GM21526 (cell line): ENCODE data around the gene S100A4.
"Not testable (repeated sequence)": the region's sequence is repeated elsewhere in the genome, so short reads cannot be mapped to it uniquely, and the experiment has no call there.

Experiments
- ATAC-seq: cut with Tn5 transposase; IDR thresholded peaks from one replicate; pipeline ENCODE4 v1.9.1; 2021; ENCODE audit warnings: moderate library complexity; ENCODE audit not compliant: unreplicated experiment, low FRiP score

The S100A4 gene

GRCh38 chr1:153568367-153569099, 22.9 kb upstream of the S100A4 start:
- no peak for ATAC-seq

GRCh38 chr1:153567621-153568366, 22.2 kb upstream of the S100A4 start:
- no peak for ATAC-seq

GRCh38 chr1:153566414-153567371, 21.1 kb upstream of the S100A4 start:
- ATAC-seq = no peak

GRCh38 chr1:153565529-153566374, 20.1 kb upstream of the S100A4 start, which contains the start of gene S100A2:
Gene S100A2 (minus strand): TSS chr1:153565844. CDS start chr1:153563877, 1,967 bp downstream.
- no peak for ATAC-seq

GRCh38 chr1:153563991-153564390, 18.4 kb upstream of the S100A4 start:
- ATAC-seq = no peak

- ATAC-seq = no peak
Observed at GRCh38 chr1:153563483-153563901, 17.9 kb upstream of the S100A4 start.

GRCh38 chr1:153562021-153562420, 16.4 kb upstream of the S100A4 start:
- not testable (repeated sequence) for ATAC-seq

- no peak for ATAC-seq
Observed at GRCh38 chr1:153561466-153561985, 15.9 kb upstream of the S100A4 start.

GRCh38 chr1:153560771-153561465, 15.3 kb upstream of the S100A4 start:
- ATAC-seq = no peak

GRCh38 chr1:153560241-153560640, 14.6 kb upstream of the S100A4 start:
- ATAC-seq = no peak

- no peak for ATAC-seq
Observed at GRCh38 chr1:153557877-153558276, 12.3 kb upstream of the S100A4 start.

GRCh38 chr1:153556348-153556747, 10.7 kb upstream of the S100A4 start:
- no peak for ATAC-seq

GRCh38 chr1:153553830-153554541, 8.4 kb upstream of the S100A4 start:
- ATAC-seq = no peak

GRCh38 chr1:153553096-153553495, 7.5 kb upstream of the S100A4 start:
- ATAC-seq = no peak

- ATAC-seq = no peak
Observed at GRCh38 chr1:153552335-153552734, 6.7 kb upstream of the S100A4 start.

- no peak for ATAC-seq
Observed at GRCh38 chr1:153550827-153551500, 5.4 kb upstream of the S100A4 start.

GRCh38 chr1:153550398-153550758, 4.8 kb upstream of the S100A4 start:
- no peak for ATAC-seq
